GM06990 (cell line): Measurements from ENCODE around the gene OR8H3.

ENCODE experiments used
- DNase-seq: peaks from one replicate; pipeline ENCODE4 v3.0.0-alpha.2; 2011; ENCODE audit not compliant: insufficient read length; ENCODE audit errors: extremely low read depth
- H3K27me3 ChIP-seq: replicated peaks from 2 replicates; pipeline ENCODE4 v1.6.0; 2011; ENCODE audit warnings: low read length; ENCODE audit not compliant: control insufficient read depth, insufficient read depth
- H3K36me3 ChIP-seq: 2 replicates; pipeline ENCODE4 v1.5.1; 2011; ENCODE audit warnings: low read length; ENCODE audit not compliant: control insufficient read depth, insufficient read depth
- H3K4me3 ChIP-seq: replicated peaks from 2 replicates; pipeline ENCODE4 v1.5.1; 2011; ENCODE audit warnings: low read depth, mild to moderate bottlenecking, control low read depth, low read length
- CTCF ChIP-seq: IDR thresholded peaks from 2 replicates; pipeline ENCODE4 v1.5.1; 2011; ENCODE audit warnings: low read length, control low read depth, mild to moderate bottlenecking, inconsistent platforms; ENCODE audit not compliant: insufficient read depth, poor library complexity, severe bottlenecking

Gene OR8H3

GRCh38 chr11:56151376-56151775, 29.2 kb downstream of the OR8H3 start:
- no peak overlapping the region for H3K4me3 ChIP-seq
- H3K27me3 ChIP-seq: no peaks in the 10 kb centered on the region
- TF ChIP-seq CTCF: no peak
- no peak for DNase-seq
- H3K36me3 ChIP-seq: no peaks in the 10 kb centered on the region

- DNase-seq: no peak
- TF ChIP-seq CTCF: no peak
- Histone ChIP-seq H3K36me3 (no peaks in the 10 kb centered on the region), H3K4me3 (no peak overlapping the region), H3K27me3 (no peaks in the 10 kb centered on the region)
Measured at GRCh38 chr11:56152333-56152732, 30.2 kb downstream of the OR8H3 start.

GRCh38 chr11:56160217-56160616, 38.0 kb downstream of the OR8H3 start, which contains the start of gene OR8K5:
TSS of gene OR8K5 (minus strand) at chr11:56160317. CDS start at chr11:56160317, 0 bp downstream.
- Histone ChIP-seq H3K4me3 (no peak within 1 kb of the TSS), H3K36me3 (no peaks in the 10 kb centered on the region), H3K27me3 (no peaks in the 10 kb centered on the region)
- TF ChIP-seq CTCF: no peak
- DNase-seq: no peak

- no peaks in the 10 kb centered on the region for H3K27me3 ChIP-seq
- no peaks in the 10 kb centered on the region for H3K36me3 ChIP-seq
- no peak for TF ChIP-seq CTCF
- DNase-seq: no peak
- H3K4me3 ChIP-seq: no peak overlapping the region
Measured at GRCh38 chr11:56163804-56164203, 41.6 kb downstream of the OR8H3 start.

GRCh38 chr11:56172256-56172830, 50.2 kb downstream of the OR8H3 start:
- Histone ChIP-seq H3K4me3 (no peak overlapping the region), H3K36me3 (no peaks in the 10 kb centered on the region), H3K27me3 (no peaks in the 10 kb centered on the region)
- no peak for DNase-seq
- TF ChIP-seq CTCF: no peak
